HG03442 (cell line): ENCODE measurements around the gene FSTL5.
"Not testable (repeated sequence)": the region's sequence is repeated elsewhere in the genome, so short reads cannot be mapped to it uniquely, and the experiment has no call there.

ENCODE experiments used
- ATAC-seq: cut with Tn5 transposase; IDR thresholded peaks from one replicate; pipeline ENCODE4 v1.9.1; 2021; ENCODE audit warnings: mild to moderate bottlenecking, moderate library complexity; ENCODE audit not compliant: unreplicated experiment

FSTL5 gene

DNA sequence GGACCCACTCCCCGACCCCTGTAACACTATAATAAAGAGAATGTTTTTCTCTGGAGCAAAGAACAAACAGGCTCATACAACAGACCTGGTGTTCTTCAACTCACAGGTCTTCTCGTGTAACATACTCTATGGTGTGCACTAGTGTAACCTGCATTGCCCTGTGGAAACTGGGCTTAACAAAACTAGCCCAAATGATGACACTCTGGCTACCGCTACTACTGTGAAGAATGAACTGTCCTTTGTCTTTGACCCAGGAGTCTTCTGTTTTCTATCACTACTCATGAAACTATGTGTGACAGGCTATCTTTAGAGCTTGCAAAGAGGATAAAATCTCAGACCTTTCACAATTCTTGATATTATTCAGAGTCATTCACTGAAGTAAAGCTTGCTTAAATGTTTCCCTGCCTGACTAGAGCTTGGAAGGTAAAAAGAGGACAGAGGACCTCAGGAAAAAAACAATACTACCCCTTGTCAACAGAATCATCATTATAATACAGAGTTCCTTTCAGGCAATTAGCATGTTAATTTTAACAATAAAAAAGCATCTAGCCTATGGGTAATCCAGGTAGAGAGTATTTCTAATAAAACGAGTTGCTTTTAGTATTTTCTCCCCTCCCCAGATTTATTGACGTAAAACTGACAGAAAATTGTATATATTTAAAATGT lies 59.2 kb downstream of the FSTL5 start:
- no peak for ATAC-seq

DNA sequence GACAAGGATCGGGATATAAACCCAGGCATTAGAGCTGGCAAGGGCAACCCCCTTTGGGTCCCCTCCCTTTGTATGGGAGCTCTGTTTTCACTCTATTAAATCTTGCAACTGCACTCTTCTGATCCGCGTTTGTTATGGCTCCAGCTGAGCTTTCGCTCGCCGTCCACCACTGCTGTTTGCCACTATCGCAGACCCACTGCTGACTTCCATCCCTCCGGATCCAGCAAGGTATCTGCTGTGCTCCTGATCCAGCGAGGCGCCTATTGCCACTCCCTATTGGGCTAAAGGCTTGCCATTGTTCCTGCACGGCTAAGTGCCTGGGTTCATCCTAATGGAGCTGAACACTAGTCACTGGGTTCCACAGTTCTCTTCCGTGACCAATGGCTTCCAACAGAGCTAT lies 59.9 kb downstream of the FSTL5 start:
- not testable (repeated sequence) for ATAC-seq

DNA sequence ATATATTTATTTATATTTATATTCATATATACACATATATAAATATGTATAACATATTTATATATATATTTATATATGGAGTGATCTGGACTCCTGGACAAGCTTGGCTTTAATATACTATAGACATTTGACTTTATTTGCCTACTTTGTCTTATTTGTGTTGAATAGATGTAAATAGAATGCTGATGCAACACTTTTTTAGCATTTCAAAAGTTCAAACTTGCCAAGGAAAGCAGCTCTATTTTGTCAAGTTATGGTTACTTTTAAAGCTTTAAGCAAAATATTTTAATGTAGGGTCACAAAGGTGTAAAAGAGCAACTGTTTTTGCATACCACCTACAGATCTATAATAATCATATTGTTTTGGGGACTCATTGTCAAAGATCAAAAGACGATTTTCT lies 61.1 kb downstream of the FSTL5 start:
- ATAC-seq: no peak

DNA sequence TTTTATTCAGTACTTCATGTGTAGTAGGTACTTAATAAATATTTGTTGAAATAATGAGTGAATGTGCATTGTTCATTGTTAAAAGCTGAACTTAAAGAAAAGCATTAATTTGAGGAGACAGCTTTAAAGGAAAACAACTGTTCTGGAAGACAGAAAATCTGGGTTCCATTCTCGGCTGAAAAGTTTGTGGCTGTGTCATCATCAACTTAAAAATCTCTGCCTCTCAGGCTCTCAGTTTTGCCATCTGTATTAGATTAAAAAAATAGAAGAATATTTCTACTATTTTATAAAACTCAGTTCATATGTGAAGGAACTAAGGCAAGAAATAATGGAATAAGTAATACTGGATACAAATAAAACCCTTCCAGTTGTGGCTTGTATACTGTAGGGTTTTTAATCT lies 62.5 kb downstream of the FSTL5 start:
- ATAC-seq: no peak

DNA sequence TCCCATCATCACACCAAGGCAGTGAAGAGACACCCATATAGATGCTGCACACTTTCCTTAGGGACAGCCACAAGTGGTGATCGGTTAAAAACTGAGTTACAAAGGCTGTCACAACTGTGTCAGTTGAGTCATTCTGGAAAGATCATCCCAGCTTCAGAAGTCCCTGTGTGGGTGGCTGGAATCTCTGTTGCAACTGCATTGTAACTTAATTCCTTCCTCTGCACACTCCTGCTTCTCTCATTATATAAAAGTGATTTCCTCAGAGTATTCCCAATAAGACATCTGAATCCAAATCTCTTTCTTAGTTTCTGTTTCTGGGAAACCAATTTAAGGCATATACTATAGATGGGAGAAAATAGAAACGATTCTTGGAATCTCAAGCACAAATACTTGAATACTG lies 88.1 kb downstream of the FSTL5 start:
- no peak for ATAC-seq

DNA sequence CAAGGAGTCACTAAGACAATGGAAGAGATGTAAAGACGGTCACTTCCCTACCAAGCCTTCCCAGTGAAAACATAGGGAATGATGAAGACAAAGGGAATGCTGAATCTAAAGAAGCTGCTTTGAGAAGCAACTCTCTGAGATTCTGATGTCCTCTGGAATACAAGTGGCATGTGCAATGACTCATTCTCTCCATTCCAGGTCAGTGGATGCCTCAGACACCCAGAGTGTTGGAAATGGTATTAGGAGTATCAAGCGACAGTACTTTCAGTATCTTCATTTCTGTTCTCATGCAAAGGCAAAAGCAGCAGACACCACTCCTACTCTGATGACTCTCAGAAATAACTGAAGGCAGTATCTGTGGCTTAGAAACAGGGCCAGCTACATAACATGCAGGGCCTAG lies 102.6 kb downstream of the FSTL5 start:
- ATAC-seq: no peak

DNA sequence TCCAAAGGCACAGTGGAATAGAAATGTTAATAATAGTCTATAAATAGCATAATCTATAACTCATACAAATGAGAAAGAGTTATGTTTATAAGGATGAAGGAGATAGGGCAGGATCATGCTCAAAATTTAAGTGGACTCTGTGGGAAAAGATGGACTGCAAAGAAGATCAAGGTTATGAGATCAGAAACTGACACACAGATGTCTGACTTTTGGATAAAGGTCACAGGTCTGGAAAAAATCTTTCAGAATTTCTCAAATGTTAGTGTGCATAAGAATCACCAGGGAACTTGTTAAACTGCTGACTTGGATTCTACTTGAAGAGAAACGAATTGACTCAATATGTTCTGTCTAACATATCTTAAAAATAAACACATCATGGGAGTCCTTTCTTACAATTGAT lies 104.1 kb downstream of the FSTL5 start:
- ATAC-seq: no peak

DNA sequence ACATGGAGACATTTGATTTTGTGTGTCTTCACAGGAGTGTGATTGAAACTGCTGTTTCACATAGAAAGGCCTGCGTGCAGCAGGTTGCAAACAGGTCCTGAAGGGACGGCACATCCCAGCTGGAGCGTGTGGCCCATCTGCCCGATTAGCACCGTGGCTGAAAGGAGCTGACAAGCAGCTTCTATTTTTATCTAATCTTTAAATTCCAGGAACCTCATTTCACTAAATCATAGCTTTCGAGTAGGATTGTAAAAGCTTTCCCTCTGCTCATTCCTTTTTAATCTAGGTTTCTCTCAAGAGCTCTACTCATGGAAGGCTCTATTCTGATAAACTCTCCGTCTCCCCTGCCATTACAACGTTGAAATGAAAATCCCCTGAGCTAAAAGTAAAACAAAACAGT lies 106.8 kb downstream of the FSTL5 start:
- ATAC-seq: no peak

DNA sequence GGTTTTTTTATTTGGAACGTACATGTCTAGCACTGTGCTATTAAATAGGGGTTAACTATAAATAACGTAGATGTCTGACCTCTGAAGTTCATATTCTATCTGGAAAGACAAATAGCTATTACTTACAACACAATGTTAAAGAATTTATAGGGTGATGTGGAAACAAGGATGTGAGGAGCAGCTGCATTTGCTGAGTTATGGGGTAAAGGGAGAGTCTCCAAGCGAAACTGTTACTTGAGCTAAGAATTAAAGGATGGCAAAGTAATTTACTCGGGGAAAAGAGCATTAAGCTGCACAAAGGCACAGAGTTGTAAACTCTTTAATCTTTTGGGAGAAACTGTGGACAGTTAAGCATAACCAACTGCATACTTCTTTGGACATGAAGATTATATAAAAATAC lies 117.7 kb downstream of the FSTL5 start:
- no peak for ATAC-seq

DNA sequence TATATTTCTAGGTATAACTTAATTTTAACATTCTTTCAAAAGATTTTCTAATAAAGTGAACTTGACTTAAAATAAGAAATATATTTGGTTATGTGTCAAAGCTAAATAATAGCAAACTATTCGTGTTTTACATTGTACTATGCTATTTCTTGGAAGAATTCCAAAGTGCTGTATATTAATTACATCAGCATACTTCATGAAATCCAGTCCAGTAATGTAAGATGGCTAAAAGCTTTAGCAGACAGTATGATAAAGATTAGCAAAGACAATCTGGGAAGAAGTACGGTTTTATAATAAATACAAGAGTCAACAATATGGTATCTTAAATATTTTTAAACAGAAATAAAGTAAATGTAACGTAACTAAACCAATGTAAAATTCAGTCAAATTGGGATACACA lies 125.7 kb downstream of the FSTL5 start:
- no peak for ATAC-seq

DNA sequence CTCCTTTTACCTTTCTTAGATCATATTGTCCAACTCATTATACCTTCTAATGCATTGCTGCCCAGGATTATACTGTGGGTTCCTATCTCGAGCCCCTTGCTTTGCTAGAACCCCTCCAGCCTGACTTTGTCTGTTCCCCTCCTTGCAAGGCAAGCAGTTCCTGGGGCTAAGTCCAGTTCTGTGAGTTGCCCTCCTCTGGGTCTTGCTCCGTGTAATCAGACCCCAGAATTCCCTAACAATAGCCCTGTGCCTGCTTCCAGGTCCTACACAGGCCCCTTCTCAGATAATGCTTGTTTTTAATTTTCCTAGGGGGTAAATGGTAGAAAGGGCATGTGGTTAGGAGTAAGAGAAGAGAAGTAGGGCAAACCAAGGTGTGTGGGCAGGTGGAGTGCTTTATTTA lies 145.9 kb downstream of the FSTL5 start:
- no peak for ATAC-seq

DNA sequence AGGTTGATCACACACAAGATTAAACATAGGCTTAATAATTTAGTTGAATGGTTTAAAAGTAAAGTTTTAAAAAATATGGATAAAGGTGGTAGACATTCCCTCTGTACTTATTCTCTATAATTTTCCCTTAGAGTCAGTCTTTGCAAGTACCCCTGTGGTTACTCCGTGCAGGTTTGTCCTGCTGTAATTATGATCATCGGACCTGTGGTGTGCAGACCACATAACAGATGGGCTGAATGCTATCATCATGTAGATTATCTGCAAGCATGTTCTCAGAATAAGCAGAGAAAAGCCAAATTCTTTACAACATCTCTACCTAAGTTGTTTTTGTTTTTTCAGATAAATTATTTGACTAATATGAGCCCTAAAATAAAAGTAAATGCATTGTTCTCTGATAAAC lies 146.8 kb downstream of the FSTL5 start:
- no peak for ATAC-seq

DNA sequence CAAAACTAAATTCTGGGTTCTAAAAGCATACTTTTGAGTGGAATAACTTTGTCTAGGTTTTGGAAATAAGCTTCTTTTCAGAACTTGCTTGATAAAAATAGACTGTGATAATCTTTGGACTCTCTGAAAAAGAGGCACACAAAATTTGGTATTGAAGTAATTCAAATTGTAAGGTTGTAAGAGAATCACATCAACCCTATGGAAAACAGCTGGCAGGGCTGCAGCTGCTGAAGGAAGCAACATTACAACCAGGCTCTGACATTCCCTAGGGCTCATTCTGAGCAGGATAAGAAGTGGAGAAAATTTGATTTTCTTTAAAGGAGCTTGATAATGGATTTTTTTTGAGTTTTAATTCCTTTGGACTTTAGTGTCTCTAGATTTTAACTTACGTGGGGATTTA lies 147.6 kb downstream of the FSTL5 start:
- no peak for ATAC-seq

DNA sequence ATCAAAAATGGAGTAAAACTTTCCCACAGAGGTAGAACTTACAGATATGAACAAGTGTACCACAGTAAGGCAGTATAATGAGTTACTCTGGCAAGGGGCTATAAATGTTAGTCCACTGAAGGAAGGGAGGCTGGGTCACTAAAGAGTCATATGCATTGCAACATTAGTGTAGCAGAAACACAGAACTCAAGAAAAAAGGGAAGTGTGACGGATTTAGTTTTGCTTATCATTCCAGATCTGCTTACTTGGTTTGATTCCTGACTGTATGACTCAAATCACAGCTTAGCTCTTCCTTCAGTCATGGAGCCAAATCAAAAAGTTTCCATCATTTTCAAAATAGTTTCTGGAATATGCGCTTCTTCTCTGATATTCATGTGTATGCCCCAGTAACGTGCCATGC lies 148.7 kb downstream of the FSTL5 start:
- ATAC-seq: no peak

DNA sequence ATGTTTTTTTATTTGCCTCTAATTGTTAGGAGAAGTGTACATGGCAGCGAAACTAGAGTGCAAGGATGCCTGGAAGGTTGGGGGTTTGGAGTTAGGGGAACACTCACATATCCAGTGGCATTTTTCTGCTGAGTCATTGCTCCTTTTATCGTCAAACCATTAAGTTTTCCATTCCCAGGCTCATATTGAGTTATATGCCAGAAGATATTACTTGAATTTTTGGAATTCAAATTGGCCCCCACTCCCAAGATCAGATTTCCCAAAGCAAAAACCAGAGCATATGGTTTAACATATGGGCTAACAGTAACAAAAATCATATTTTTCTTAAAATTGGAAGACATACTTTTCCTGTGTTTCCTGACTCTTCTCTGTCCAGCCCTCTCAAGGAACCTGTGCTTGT lies 152.7 kb downstream of the FSTL5 start:
- no peak for ATAC-seq

DNA sequence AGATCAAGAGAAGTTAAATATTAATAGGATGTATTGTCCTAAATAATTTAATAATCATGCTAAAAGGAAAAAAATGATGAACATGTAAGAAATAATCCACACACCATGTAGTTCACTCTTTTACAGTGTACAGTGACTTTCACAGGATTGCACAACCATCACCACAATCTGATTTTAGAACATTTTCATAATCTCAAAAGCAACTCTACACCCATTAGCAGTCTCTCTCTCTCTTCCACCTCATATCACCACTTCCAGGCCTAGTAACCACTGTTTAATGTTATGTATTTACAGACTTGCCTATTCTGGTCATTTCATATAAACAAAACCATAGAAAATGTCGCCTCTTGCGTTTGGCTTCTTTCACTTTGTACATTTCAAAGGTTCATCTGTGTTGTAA lies 153.4 kb downstream of the FSTL5 start:
- no peak for ATAC-seq

DNA sequence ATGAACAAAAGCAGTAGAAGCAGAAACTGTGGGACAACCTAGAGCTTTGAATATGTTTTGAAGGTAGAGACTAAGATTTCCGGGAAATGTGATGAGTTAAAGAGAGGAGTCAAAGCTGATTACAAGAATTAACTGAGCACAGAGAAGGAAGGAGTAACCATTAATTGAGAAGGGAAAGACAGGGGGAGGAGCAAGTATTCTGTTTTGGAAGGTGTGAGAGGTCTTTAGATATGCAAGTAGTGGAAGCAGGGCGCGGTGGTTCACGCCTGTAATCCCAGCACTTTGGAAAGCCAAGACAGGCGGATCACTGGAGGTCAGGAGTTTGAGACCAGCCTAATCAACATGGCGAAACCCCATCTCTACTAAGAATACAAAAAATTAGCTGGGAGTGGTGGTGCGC lies 171.5 kb downstream of the FSTL5 start:
- ATAC-seq: no peak

DNA sequence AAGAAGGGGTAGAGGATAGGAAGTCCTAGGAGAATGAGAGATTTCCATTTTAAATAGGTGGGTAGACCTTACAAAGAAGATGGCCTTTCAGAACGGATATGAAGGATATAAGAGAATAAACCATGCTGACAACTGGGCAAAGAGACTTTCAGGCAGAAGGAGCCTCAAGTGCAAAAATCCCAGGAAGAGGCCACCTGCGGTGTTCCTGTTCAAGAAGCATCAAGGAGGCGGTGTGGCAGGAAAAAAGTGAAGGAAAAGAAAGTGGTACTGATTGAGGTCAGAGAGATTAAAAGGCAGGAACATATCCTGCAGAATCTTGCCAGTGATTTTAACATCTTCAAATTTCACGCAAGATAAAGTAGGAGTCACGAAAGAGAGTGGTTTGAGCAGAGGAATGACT lies 172.0 kb downstream of the FSTL5 start:
- no peak for ATAC-seq

DNA sequence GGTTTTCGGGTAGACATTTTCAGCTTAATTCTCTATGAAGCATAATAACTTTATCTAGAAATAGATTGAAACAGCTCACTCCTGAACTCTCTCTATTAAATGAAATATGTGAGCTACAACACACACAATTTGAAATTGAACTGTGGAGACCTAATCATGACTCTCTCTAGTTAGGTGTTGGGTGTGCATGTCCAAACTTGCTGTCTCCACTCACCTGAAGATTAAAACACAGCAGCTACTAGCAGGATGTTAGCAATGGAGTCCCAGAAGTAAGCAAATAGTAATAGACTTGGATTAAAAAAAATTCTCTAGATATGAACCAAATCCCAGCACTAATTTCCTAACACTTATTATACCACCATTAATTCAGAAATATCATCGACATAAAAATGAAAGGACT lies 173.1 kb downstream of the FSTL5 start:
- no peak for ATAC-seq

DNA sequence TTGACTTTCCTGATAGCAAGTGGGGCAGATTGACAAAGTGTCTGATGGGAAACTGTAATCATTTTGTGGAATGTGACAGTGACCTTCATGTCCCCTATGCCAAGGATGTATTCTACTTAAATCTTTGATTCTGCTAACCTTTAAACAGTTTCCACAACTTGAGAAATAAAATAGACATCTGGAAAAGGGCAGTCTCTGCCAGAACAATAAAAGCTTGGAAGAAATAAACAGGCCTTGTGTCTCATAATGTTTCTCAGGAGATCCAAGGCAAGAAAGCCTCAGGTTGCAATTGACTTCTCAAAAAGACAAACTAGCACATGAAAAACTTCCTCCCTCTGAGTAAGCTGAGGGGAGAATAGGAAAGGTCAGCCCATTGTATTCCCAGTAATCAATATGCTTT lies 174.9 kb downstream of the FSTL5 start:
- ATAC-seq: no peak

DNA sequence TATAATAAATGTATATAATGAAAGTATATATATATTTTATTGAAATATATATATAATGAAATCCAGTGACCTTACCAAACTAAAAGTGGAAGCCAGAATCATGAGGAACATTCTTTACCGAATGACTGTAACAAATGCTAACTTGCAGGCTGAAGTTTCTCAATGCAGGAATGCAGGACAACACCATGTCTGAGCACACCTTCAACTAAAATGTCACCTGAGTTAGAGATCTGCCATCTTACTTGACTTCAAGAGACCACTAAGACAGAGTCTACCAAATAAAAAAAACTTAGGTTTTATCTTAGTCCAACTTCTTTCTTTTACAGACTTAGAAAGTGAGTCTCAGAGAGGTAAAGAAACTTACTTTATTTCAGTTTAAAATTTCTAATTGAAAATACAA lies 176.2 kb downstream of the FSTL5 start:
- no peak for ATAC-seq

DNA sequence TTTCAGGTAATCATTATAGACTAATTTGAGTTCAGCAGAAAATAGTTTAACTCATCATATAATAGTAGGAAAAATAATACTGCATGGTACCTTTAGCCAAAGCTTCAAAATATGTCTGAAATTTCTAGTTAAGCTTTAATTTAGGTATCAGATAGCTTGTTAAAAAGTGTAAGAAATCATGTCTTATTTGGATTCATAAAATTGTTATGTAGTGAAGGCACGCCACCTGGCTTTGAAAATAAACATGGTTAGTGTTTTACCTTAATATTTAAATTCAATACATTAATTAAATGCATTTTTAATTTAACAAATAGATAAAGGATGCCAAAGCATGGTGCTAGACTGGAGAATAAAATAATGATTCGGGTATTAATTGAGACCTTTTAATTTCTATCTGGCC lies 211.4 kb downstream of the FSTL5 start:
- ATAC-seq: no peak

DNA sequence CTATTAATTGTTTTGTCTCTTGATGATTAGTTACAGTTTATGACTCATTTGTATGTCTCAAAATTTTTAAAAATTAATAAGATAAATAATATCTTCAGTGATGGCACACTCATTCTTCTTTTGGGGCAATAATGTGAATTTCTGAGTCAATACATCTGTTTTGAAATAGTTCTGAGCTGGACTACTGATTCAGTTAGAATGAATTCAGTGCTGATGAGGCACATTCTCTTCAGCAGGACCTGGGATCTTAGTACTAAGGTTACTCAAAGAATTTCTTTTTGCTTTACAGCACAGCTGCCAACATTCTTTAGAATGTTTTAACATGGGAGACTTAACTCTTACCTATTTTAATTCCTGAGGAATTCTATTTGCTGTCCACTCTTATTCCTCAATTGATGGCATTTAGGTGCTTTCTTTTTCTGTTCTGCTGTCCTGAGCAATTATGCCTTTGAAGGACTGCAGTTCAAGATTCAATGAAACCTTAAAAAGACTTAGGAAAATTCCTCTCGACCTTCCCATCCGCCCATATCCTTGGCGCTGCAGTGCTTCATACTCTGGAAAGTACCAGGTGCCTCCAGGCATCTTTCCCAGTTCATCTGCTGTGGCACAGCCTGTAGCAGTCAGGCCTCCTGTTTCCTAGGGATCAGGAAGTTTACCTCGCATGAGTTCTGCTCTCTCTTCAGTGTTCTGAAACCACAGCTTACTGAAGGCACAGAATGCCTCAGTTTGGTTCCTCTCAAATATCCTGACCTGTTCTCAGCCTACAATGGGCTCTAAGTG lies 213.7 kb downstream of the FSTL5 start:
- no peak for ATAC-seq
